HG02798 (cell line): ENCODE data around the gene SLCO3A1.

Source experiments
- ATAC-seq: cut with Tn5 transposase; IDR thresholded peaks from one replicate; pipeline ENCODE4 v1.9.1; 2021; ENCODE audit warnings: mild to moderate bottlenecking; ENCODE audit not compliant: unreplicated experiment, poor library complexity

SLCO3A1 gene

GRCh38 chr15:92112180-92112579 lies 258.7 kb downstream of the SLCO3A1 start:
- ATAC-seq: no peak

GRCh38 chr15:92112711-92113110 lies 259.2 kb downstream of the SLCO3A1 start:
- ATAC-seq: no peak

- no peak for ATAC-seq
Measured at GRCh38 chr15:92113832-92114231, 260.3 kb downstream of the SLCO3A1 start.

GRCh38 chr15:92115834-92116233 lies 262.3 kb downstream of the SLCO3A1 start:
- no peak for ATAC-seq

- no peak for ATAC-seq
Measured at GRCh38 chr15:92116330-92116729, 262.8 kb downstream of the SLCO3A1 start.

GRCh38 chr15:92117261-92117731 lies 263.8 kb downstream of the SLCO3A1 start:
- ATAC-seq: no peak

GRCh38 chr15:92118162-92118935 lies 264.8 kb downstream of the SLCO3A1 start:
- ATAC-seq: no peak

- ATAC-seq: no peak
Measured at GRCh38 chr15:92118936-92119325, 265.4 kb downstream of the SLCO3A1 start.

GRCh38 chr15:92120094-92120795 lies 266.7 kb downstream of the SLCO3A1 start:
- ATAC-seq: no peak

- ATAC-seq: no peak
Measured at GRCh38 chr15:92121047-92121446, 267.5 kb downstream of the SLCO3A1 start.

GRCh38 chr15:92122259-92122658 lies 268.8 kb downstream of the SLCO3A1 start:
- no peak for ATAC-seq

- no peak for ATAC-seq
Measured at GRCh38 chr15:92123962-92124656, 270.6 kb downstream of the SLCO3A1 start.

- ATAC-seq: no peak
Measured at GRCh38 chr15:92124657-92125010, 271.1 kb downstream of the SLCO3A1 start.

- ATAC-seq: no peak
Measured at GRCh38 chr15:92128788-92129187, 275.3 kb downstream of the SLCO3A1 start.

GRCh38 chr15:92130244-92130643 lies 276.7 kb downstream of the SLCO3A1 start:
- ATAC-seq: no peak

- no peak for ATAC-seq
Measured at GRCh38 chr15:92130906-92131305, 277.4 kb downstream of the SLCO3A1 start.

GRCh38 chr15:92132982-92133755 lies 279.7 kb downstream of the SLCO3A1 start:
- ATAC-seq: no peak

GRCh38 chr15:92140796-92141195 lies 287.3 kb downstream of the SLCO3A1 start:
- ATAC-seq: no peak

GRCh38 chr15:92141607-92142006 lies 288.1 kb downstream of the SLCO3A1 start:
- ATAC-seq: no peak
